ENCODE measurements around the gene NRXN2.
A peak's percentile ranks its signal among the peaks of the same experiment; 100 is the strongest.

Gene NRXN2

GRCh38 chr11:64629103-64629502 is 93.9 kb downstream of the NRXN2 start:
- H3K9me3 ChIP-seq (ENCODE audit: control extremely low read depth in 1 of 5, control insufficient read depth in 4 of 5, insufficient read depth in 2 of 5, low read depth in 1 of 5, low read length in 4 of 5) = no peaks in the 10 kb centered on the region
- no peak for DNase-seq
- CTCF ChIA-PET = no interaction called here
- no peak overlapping the region for H3K27ac ChIP-seq (ENCODE audit: insufficient read depth in 1 of 2, low read depth in 1 of 2, low read length in 2 of 2, poor library complexity in 1 of 2, severe bottlenecking in 2 of 2)
- H3K4me1 ChIP-seq (ENCODE audit: control extremely low read depth in 1 of 4, control insufficient read depth in 4 of 4, insufficient read depth in 4 of 4, low read length in 3 of 4) = peaks cover 9 to 46% (median 31%) of the 10 kb centered on the region in 4 experiments
- POLR2A ChIA-PET = no interaction called here
- H3K36me3 ChIP-seq (ENCODE audit: control insufficient read depth in 4 of 4, insufficient read depth in 4 of 4, low read length in 3 of 4) = no peaks in the 10 kb centered on the region
- 92% methylated on average over 6 of the region's 6 CpGs for WGBS (ENCODE audit: insufficient coverage)
- no peaks in the 10 kb centered on the region for H3K27me3 ChIP-seq (replicated peaks in 2 of 5; ENCODE audit: control insufficient read depth in 4 of 5, insufficient read depth in 5 of 5, low read length in 4 of 5)
- H3K4me3 ChIP-seq (ENCODE audit: control insufficient read depth in 1 of 7, extremely low read depth in 1 of 7, insufficient read depth in 4 of 7, low read depth in 2 of 7, low read length in 6 of 7) = no peak overlapping the region

DNA sequence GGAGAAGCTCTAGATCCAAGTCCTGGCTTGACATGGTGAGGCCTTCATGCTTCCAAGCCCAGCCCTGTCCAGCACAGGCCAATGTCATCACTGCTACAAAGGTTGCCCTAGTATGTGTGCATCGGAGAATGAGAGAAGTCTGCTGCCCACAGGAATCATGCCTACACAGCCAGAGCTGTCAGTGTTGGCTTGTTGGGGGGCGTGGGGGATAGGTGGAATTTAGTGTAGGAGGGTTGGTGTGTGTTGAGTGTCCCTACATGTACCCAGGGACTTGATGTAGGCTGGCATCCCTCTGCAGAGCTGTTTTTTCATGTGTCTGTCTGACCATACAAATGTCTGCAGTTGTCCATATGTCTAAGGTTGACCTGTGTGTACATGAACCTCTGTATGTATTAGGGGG is 94.4 kb downstream of the NRXN2 start:
- Histone ChIP-seq H3K36me3 (ENCODE audit: control insufficient read depth in 4 of 4, insufficient read depth in 4 of 4, low read length in 3 of 4) (no peaks in the 10 kb centered on the region), H3K27me3 (replicated peaks in 2 of 5; ENCODE audit: control insufficient read depth in 4 of 5, insufficient read depth in 5 of 5, low read length in 4 of 5) (no peaks in the 10 kb centered on the region), H3K4me1 (ENCODE audit: control extremely low read depth in 1 of 4, control insufficient read depth in 4 of 4, insufficient read depth in 4 of 4, low read length in 3 of 4) (peaks cover 9 to 46% (median 30%) of the 10 kb centered on the region in 4 experiments), H3K4me3 (ENCODE audit: control insufficient read depth in 1 of 7, extremely low read depth in 1 of 7, insufficient read depth in 4 of 7, low read depth in 2 of 7, low read length in 6 of 7) (no peak overlapping the region), H3K9me3 (ENCODE audit: control extremely low read depth in 1 of 5, control insufficient read depth in 4 of 5, insufficient read depth in 2 of 5, low read depth in 1 of 5, low read length in 4 of 5) (no peaks in the 10 kb centered on the region), H3K27ac (ENCODE audit: insufficient read depth in 1 of 2, low read depth in 1 of 2, low read length in 2 of 2, poor library complexity in 1 of 2, severe bottlenecking in 2 of 2) (no peak overlapping the region)
- WGBS (ENCODE audit: insufficient coverage) = no CpG with 5 or more reads among the region's 2 CpGs
- no peak for DNase-seq
- ChIA-PET CTCF (no interaction called here), POLR2A (no interaction called here)

GRCh38 chr11:64627371-64627770 is 95.6 kb downstream of the NRXN2 start:
- no peaks in the 10 kb centered on the region for H3K9me3 ChIP-seq (ENCODE audit: control extremely low read depth in 1 of 5, control insufficient read depth in 4 of 5, insufficient read depth in 2 of 5, low read depth in 1 of 5, low read length in 4 of 5)
- DNase-seq = no peak
- CTCF ChIA-PET = no interaction called here
- POLR2A ChIA-PET = no interaction called here
- peaks cover 9 to 51% (median 35%) of the 10 kb centered on the region in 4 experiments for H3K4me1 ChIP-seq (ENCODE audit: control extremely low read depth in 1 of 4, control insufficient read depth in 4 of 4, insufficient read depth in 4 of 4, low read length in 3 of 4)
- 100% methylated on average over 2 of the region's 4 CpGs for WGBS (ENCODE audit: insufficient coverage)
- H3K27me3 ChIP-seq (replicated peaks in 2 of 5; ENCODE audit: control insufficient read depth in 4 of 5, insufficient read depth in 5 of 5, low read length in 4 of 5) = no peaks in the 10 kb centered on the region
- no peak overlapping the region for H3K4me3 ChIP-seq (ENCODE audit: control insufficient read depth in 1 of 7, extremely low read depth in 1 of 7, insufficient read depth in 4 of 7, low read depth in 2 of 7, low read length in 6 of 7)
- H3K36me3 ChIP-seq (ENCODE audit: control insufficient read depth in 4 of 4, insufficient read depth in 4 of 4, low read length in 3 of 4) = no peaks in the 10 kb centered on the region
- H3K27ac ChIP-seq (ENCODE audit: insufficient read depth in 1 of 2, low read depth in 1 of 2, low read length in 2 of 2, poor library complexity in 1 of 2, severe bottlenecking in 2 of 2) = no peak overlapping the region

GRCh38 chr11:64626637-64627036 is 96.4 kb downstream of the NRXN2 start:
- Histone ChIP-seq H3K4me1 (ENCODE audit: control extremely low read depth in 1 of 4, control insufficient read depth in 4 of 4, insufficient read depth in 4 of 4, low read length in 3 of 4) (peaks cover 9 to 58% (median 42%) of the 10 kb centered on the region in 4 experiments), H3K36me3 (ENCODE audit: control insufficient read depth in 4 of 4, insufficient read depth in 4 of 4, low read length in 3 of 4) (no peaks in the 10 kb centered on the region), H3K9me3 (ENCODE audit: control extremely low read depth in 1 of 5, control insufficient read depth in 4 of 5, insufficient read depth in 2 of 5, low read depth in 1 of 5, low read length in 4 of 5) (no peaks in the 10 kb centered on the region), H3K4me3 (ENCODE audit: control insufficient read depth in 1 of 7, extremely low read depth in 1 of 7, insufficient read depth in 4 of 7, low read depth in 2 of 7, low read length in 6 of 7) (no peak overlapping the region), H3K27me3 (replicated peaks in 2 of 5; ENCODE audit: control insufficient read depth in 4 of 5, insufficient read depth in 5 of 5, low read length in 4 of 5) (no peaks in the 10 kb centered on the region), H3K27ac (ENCODE audit: insufficient read depth in 1 of 2, low read depth in 1 of 2, low read length in 2 of 2, poor library complexity in 1 of 2, severe bottlenecking in 2 of 2) (no peak overlapping the region)
- CTCF ChIA-PET = interaction anchor here (0.8 to 1.6 kb wide), 3 partner anchors 10 to 139 kb away, joined by 3 to 4 read pairs (median 3); no protein-coding TSS in a partner anchor
- DNase-seq = no peak
- WGBS (ENCODE audit: insufficient coverage) = 96% methylated on average over 4 of the region's 9 CpGs
- POLR2A ChIA-PET = no interaction called here

DNA sequence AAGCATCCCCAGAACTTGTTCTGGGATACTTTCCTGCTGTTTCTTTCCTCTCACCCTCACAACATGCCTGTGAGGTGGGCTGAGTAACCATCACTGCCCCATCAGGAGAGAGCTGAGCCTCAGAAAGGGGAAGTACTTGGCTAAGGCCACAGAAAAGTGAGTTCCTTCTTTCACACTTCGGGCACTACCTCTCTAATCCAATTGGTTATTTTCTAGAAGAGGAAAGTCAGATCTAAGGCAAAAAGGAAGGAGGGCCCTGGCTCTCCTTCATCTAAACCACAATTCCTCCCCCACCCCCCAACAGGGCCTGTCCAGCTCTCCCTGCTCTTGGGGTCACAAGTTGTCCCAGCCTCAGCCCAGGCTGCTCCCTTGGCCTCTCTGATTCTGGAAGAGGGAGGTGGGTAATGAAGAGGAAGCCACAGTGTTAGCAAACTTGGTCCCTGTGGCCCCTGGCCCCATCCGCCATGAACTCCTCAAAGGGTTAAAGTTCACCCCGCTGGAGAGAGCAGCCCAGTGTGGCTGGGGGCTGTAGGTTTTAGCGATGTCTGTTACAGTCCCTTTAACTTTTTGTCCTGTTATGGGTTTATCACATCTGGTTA is 98.0 kb downstream of the NRXN2 start:
- Histone ChIP-seq H3K36me3 (ENCODE audit: control insufficient read depth in 4 of 4, insufficient read depth in 4 of 4, low read length in 3 of 4) (no peaks in the 10 kb centered on the region), H3K27me3 (replicated peaks in 2 of 5; ENCODE audit: control insufficient read depth in 4 of 5, insufficient read depth in 5 of 5, low read length in 4 of 5) (no peaks in the 10 kb centered on the region), H3K27ac (ENCODE audit: insufficient read depth in 1 of 2, low read depth in 1 of 2, low read length in 2 of 2, poor library complexity in 1 of 2, severe bottlenecking in 2 of 2) (no peak overlapping the region), H3K4me3 (ENCODE audit: control insufficient read depth in 1 of 7, extremely low read depth in 1 of 7, insufficient read depth in 4 of 7, low read depth in 2 of 7, low read length in 6 of 7) (peak overlapping the region in 1 of 7 experiments; percentile 21), H3K9me3 (ENCODE audit: control extremely low read depth in 1 of 5, control insufficient read depth in 4 of 5, insufficient read depth in 2 of 5, low read depth in 1 of 5, low read length in 4 of 5) (no peaks in the 10 kb centered on the region), H3K4me1 (ENCODE audit: control extremely low read depth in 1 of 4, control insufficient read depth in 4 of 4, insufficient read depth in 4 of 4, low read length in 3 of 4) (peaks cover 9 to 75% (median 59%) of the 10 kb centered on the region in 4 experiments)
- WGBS (ENCODE audit: insufficient coverage) = no CpG with 5 or more reads among the region's 4 CpGs
- DNase-seq = peak; percentile 63 to 88 (median 88)
- POLR2A ChIA-PET = interaction anchor here (1.0 to 1.2 kb wide), 2 partner anchors 11 to 26 kb away, joined by 3 to 6 read pairs; no protein-coding TSS in a partner anchor
- CTCF ChIA-PET = interaction anchor here (0.9 to 2.2 kb wide), 6 partner anchors 10 to 175 kb away, joined by 3 to 5 read pairs (median 4); no protein-coding TSS in a partner anchor

DNA sequence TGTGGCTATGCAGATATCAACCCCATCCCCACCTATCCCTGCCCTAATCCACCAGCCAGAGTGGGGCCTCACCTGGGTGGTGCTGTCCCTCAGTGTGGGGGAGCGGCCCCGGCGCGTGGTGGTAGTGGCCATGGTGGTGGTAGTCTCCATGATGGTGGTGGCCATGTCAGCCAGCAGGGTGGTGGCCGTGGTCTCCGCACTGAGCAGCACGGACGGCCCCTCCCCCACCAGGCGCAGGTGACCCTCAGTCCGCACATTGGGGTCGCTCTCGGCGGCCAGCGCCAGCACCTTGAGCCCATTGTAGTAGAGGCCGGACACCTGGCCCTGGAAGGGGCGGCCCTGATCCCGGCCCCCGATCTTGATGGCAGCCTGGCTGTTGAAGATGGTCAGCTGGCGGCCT is 100.3 kb downstream of the NRXN2 start:
- Histone ChIP-seq H3K27ac (ENCODE audit: insufficient read depth in 1 of 2, low read depth in 1 of 2, low read length in 2 of 2, poor library complexity in 1 of 2, severe bottlenecking in 2 of 2) (no peak overlapping the region), H3K4me1 (ENCODE audit: control extremely low read depth in 1 of 4, control insufficient read depth in 4 of 4, insufficient read depth in 4 of 4, low read length in 3 of 4) (peaks cover 9 to 89% (median 63%) of the 10 kb centered on the region in 4 experiments), H3K36me3 (ENCODE audit: control insufficient read depth in 4 of 4, insufficient read depth in 4 of 4, low read length in 3 of 4) (no peaks in the 10 kb centered on the region), H3K9me3 (ENCODE audit: control extremely low read depth in 1 of 5, control insufficient read depth in 4 of 5, insufficient read depth in 2 of 5, low read depth in 1 of 5, low read length in 4 of 5) (no peaks in the 10 kb centered on the region), H3K4me3 (ENCODE audit: control insufficient read depth in 1 of 7, extremely low read depth in 1 of 7, insufficient read depth in 4 of 7, low read depth in 2 of 7, low read length in 6 of 7) (no peak overlapping the region), H3K27me3 (replicated peaks in 2 of 5; ENCODE audit: control insufficient read depth in 4 of 5, insufficient read depth in 5 of 5, low read length in 4 of 5) (no peaks in the 10 kb centered on the region)
- CTCF ChIA-PET = interaction anchor here (1.1 to 1.3 kb wide), 2 partner anchors 27 to 133 kb away, joined by 3 read pairs; no protein-coding TSS in a partner anchor
- DNase-seq = no peak
- WGBS (ENCODE audit: insufficient coverage) = 97% methylated on average over 19 of the region's 19 CpGs
- POLR2A ChIA-PET = no interaction called here

DNA sequence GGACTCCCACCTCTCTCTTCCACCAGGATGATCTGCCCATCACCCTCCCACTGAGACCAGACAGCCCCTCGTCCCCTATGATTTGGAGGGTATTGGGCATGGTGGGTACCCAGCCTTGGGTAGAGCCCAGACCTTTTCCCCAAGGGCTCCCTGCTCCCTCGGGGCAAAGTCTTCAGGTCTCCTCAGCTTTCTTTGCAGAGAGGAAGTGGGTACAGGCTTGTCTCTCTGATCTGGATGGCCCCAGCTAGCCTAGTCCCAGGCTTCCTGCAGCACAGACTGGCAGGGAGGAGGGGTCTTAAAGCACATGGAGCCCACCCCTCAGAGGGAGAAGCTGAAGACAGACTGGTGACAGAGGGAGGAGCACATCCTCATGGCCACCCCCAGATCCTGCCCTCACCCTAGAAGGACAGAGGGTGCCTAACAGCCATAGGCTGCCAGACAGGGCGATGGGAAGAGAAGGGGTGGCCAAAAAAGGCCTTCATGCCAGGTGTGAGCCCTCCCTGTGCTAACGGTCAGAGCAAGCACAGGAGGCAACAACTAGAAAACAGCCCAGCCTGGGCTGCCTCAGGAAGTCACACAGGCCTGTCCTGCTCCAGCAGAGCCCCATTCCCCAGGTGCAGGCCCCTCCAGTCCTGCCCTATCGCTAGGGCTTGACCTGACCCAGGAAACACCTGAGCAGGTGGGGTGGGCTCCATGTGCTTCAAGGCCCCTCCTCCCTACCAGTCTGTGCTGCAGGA is 101.5 kb downstream of the NRXN2 start:
- peak in 1 of 3 donors; percentile 21 for DNase-seq
- Histone ChIP-seq H3K27ac (ENCODE audit: insufficient read depth in 1 of 2, low read depth in 1 of 2, low read length in 2 of 2, poor library complexity in 1 of 2, severe bottlenecking in 2 of 2) (no peak overlapping the region), H3K36me3 (ENCODE audit: control insufficient read depth in 4 of 4, insufficient read depth in 4 of 4, low read length in 3 of 4) (no peaks in the 10 kb centered on the region), H3K4me3 (ENCODE audit: control insufficient read depth in 1 of 7, extremely low read depth in 1 of 7, insufficient read depth in 4 of 7, low read depth in 2 of 7, low read length in 6 of 7) (peak overlapping the region in 2 of 7 experiments; percentile 5 to 33), H3K9me3 (ENCODE audit: control extremely low read depth in 1 of 5, control insufficient read depth in 4 of 5, insufficient read depth in 2 of 5, low read depth in 1 of 5, low read length in 4 of 5) (no peaks in the 10 kb centered on the region), H3K4me1 (ENCODE audit: control extremely low read depth in 1 of 4, control insufficient read depth in 4 of 4, insufficient read depth in 4 of 4, low read length in 3 of 4) (peaks cover 9 to 82% (median 61%) of the 10 kb centered on the region in 4 experiments), H3K27me3 (replicated peaks in 2 of 5; ENCODE audit: control insufficient read depth in 4 of 5, insufficient read depth in 5 of 5, low read length in 4 of 5) (no peaks in the 10 kb centered on the region)
- ChIA-PET POLR2A (no interaction called here), CTCF (interaction anchor here (1.4 kb wide), 1 partner anchor 18 kb away, joined by 3 read pairs; no protein-coding TSS in a partner anchor)
- 44% methylated on average over 4 of the region's 5 CpGs for WGBS (ENCODE audit: insufficient coverage)
